Measurements from ENCODE around the gene REXO1.

The REXO1 gene

GRCh38 chr19:1796395-1797142 is 51.7 kb downstream of the REXO1 start:
- in situ Hi-C loops (cut with MboI; ENCODE audit: low sequenced_read_pairs): no loop called here

GRCh38 chr19:1794424-1795172 is 53.7 kb downstream of the REXO1 start:
- in situ Hi-C loops (cut with MboI; ENCODE audit: low sequenced_read_pairs): no loop called here

GRCh38 chr19:1791879-1792278 is 56.4 kb downstream of the REXO1 start:
- in situ Hi-C loops (cut with MboI; ENCODE audit: low sequenced_read_pairs): no loop called here

- in situ Hi-C loops (cut with MboI; ENCODE audit: low sequenced_read_pairs): no loop called here
Measured at GRCh38 chr19:1790054-1790792, 58.1 kb downstream of the REXO1 start.

DNA sequence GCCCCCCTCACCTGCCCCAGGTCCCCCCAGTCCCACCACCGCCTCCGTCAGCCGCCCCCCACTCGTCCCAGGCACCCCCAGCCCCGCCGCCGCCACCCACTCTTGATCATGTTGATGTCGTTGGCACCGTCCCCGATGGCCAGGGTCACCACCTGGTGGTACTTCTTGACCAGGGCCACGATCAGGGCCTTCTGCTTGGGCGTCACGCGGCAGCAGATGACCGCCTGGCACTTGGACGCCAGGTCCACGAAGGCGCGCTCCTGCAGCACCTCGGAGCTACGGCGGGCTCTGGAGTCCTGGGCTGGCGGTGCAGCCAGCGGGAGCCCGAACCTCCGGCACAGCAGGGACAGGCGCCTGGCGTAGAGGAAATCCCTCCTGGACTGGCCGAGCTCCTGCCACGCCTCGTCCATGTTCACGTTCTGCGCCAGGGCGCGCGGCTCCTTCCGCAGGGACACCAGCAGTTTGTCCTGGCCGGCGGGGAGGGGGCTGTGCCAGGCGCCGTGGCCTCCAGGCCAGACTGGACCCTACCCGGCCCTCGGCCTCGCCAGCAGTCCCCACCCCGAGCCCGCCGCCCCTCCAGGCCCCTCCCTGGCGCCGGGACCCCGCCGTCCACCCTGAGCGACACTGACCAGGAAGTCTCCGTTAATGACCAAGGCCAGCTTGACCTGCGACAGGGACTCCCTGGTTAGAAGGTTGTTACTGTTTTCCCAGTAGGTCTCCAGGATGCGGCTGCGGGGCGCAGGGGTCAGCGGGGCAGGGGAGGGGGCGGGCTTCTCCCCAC is 58.8 kb downstream of the REXO1 start:
- in situ Hi-C loops (cut with MboI; ENCODE audit: low sequenced_read_pairs): no loop called here

GRCh38 chr19:1787116-1787515 is 61.2 kb downstream of the REXO1 start:
- in situ Hi-C loops (cut with MboI; ENCODE audit: low sequenced_read_pairs): no loop called here

DNA sequence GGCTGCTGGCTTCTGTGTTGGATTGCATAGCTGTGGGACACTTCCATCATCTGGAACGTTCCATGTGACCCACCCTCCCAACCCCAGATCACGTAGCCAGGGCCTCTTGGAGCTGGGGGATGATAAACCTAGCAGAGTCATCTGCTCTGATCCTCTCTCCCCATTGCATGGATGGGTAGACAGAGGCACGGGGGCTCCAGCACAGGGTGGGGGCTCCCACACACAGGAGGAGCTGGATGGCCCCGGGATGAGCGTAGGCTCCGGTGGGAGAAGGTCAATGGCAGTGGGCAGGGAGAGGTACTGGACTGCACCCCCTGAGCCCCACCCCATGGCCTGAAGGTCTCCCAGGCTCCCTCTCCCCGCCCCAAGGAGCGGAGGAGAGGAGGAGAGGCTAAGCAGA is 61.6 kb downstream of the REXO1 start:
- in situ Hi-C loops (cut with MboI; ENCODE audit: low sequenced_read_pairs): no loop called here

- in situ Hi-C loops (cut with MboI; ENCODE audit: low sequenced_read_pairs): no loop called here
Measured at GRCh38 chr19:1785310-1785709, 63.0 kb downstream of the REXO1 start.

DNA sequence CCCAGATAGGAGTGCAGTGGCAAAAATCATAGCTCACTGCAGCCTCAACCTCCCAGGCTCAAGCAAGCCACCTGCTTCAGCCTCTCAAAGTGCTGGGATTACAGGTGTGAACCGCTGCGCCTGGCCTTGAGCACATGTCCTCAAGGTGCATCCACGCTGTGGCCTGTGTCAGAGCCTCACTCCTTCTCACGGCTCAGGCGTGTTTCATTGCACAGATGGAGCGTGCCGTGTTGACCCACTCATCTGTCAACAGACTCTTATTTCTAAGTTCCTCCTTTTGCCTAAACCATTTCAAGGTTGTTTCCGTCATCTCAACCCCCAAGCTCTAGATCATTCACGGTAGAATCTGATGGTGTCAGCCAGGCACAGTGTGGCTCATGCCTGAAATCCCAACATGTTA is 64.4 kb downstream of the REXO1 start:
- in situ Hi-C loops (cut with MboI; ENCODE audit: low sequenced_read_pairs): no loop called here

- in situ Hi-C loops (cut with MboI; ENCODE audit: low sequenced_read_pairs): no loop called here
Measured at GRCh38 chr19:1783354-1783753, 64.9 kb downstream of the REXO1 start.

DNA sequence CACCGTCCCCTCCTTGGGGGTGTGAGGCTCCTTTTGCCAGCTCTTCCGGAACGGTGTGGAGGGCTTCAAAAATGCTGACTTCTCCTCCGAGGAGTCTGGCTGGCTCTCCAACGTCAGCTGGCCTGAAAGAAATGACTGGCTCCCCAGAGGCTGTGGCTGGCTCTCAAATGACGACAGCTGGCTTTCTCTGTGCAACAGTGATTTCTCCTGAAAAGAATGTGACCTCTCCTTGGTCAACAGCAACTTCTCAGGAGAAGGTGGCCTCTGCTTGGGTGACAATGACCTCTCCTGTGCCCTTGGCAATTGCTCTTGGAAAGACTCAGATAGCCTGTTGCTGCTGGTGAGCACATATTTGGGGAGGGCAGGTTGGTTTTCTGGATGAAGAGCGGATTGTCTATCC is 65.8 kb downstream of the REXO1 start:
- in situ Hi-C loops (cut with MboI; ENCODE audit: low sequenced_read_pairs): no loop called here

DNA sequence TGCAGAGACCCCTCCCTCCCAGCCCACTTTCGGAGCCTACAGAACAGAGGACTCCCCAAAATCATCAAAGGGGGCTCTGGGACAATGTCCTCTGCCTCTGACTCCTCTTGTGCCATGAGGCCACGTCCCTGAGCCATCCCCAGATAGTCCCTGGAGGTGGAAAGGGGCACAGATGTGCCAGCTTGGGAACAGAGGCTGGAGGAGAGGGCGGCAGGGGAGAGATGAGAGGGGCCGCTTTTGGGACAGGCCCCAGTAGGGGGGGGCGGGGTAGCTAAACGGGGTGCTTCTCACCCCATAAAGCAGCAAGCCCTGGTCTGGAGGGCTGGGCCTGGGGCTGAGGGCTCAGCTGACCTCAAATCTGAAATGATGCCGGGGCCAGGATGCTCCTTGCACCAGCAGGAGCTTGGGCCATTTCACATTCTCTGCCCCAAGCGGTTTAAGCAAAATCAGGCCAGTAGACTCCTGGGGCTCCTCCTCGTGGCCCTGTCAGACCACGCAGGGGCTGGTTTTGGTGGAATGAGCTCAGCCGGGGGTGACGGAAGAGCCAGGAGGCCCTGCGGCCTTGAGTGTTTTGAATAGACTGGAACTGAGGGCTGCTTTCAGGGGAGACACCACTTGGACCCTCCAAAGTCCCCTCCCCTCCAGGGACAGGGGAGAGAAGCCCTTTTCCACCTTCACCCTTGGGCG is 67.9 kb downstream of the REXO1 start:
- in situ Hi-C loops (cut with MboI; ENCODE audit: low sequenced_read_pairs): no loop called here

- in situ Hi-C loops (cut with MboI; ENCODE audit: low sequenced_read_pairs): loop anchor here (10.0 kb wide), 1 partner anchor 105 kb away; no protein-coding TSS in a partner anchor
Measured at GRCh38 chr19:1779574-1779973, 68.7 kb downstream of the REXO1 start.

- in situ Hi-C loops (cut with MboI; ENCODE audit: low sequenced_read_pairs): loop anchor here (10.0 kb wide), 1 partner anchor 102 kb away; no protein-coding TSS in a partner anchor
Measured at GRCh38 chr19:1777149-1777548, 71.1 kb downstream of the REXO1 start.

DNA sequence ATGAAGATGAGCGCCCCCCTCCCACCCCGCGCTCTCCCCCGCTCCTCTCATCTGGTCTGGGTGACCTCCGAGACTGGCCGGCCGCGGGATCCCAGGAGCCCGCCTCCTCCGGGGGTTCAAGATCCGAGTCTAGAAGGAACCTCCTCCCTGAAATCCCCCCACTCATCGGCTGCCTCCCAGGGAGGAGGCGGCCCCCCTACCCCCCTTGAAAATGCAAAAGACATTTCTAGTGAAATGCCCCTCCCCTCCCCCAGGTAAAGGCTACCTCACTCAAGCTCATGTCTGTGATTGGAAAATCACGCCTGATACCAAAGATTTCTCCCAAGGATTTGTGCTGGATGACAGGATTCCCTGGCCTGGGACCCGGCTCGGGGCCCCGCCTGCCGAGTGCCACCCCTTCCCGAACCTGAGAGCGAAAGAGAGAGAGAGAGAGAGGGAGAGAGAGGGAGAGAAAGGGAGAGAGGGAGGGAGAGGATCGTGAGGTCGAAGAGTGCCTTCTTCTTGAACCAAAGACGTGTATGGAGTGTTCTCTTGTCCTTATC is 71.6 kb downstream of the REXO1 start:
- in situ Hi-C loops (cut with MboI; ENCODE audit: low sequenced_read_pairs): loop anchor here (10.0 kb wide), 1 partner anchor 102 kb away; no protein-coding TSS in a partner anchor

DNA sequence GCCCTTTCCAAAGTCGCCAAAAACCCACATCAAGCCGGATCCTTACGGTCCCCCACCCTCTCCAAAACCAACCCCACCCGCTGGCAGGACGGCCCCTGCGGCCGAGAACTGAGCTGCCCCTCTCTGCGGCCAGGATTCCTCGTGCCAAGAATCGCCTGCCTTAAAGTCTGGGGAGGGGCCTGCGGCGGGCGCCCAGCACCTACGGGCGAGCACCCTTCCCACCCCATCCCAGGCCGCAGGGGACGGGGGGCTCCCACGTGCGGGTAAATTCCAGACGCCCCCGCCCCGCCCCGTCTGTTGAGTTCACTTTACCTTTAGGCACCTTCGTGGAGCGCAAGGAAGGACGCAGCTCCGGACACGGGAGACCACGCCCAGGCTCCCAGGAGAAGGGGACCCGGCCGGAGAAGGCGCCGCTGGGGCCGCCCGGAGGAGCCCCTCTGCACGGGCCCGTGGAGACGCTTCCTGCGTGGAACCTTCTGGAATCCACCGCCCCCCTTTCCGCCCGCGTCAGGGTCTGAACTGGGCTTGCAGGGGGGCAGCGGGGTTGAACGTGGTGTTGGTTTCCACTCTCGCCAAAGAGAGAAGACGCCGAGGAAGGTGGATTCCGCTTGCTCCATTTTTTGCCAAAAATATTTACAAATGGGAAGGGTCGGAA is 72.2 kb downstream of the REXO1 start:
- in situ Hi-C loops (cut with MboI; ENCODE audit: low sequenced_read_pairs): loop anchor here (10.0 kb wide), 1 partner anchor 101 kb away; no protein-coding TSS in a partner anchor

DNA sequence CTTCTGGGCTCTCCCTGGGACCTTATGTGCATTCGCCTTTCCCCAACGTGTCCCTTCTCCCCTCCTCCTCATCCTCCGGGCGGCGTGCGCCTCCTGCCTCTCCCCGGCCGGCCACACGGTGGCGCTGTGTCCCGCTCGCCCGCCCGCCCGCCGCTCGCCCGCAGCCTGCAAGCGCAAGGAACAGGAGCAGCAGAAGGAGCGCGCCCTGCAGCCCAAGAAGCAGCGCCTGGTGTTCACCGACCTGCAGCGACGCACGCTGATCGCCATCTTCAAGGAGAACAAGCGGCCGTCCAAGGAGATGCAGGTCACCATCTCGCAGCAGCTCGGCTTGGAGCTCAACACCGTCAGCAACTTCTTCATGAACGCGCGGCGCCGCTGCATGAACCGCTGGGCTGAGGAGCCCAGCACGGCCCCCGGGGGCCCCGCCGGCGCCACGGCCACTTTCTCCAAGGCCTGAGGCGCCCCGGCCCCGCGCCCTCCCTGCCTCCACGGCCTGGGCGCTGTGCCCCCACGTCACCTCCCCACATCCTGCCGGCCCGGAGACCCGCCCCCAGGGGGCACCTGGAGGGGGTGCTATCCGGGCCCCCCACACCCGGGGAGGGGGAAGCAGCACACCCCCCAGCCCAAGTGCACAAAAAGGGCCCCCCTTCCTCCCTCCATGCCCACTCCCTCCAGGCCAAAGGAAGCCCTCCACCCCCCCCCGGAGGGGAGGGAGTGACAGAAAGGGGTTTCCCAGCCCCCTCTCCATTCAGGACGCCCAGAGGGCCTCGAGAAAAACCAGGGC is 73.1 kb downstream of the REXO1 start:
- in situ Hi-C loops (cut with MboI; ENCODE audit: low sequenced_read_pairs): loop anchor here (10.0 kb wide), 1 partner anchor 100 kb away; no protein-coding TSS in a partner anchor

GRCh38 chr19:1773184-1773583 is 75.1 kb downstream of the REXO1 start:
- in situ Hi-C loops (cut with MboI; ENCODE audit: low sequenced_read_pairs): loop anchor here (10.0 kb wide), 1 partner anchor 98 kb away; no protein-coding TSS in a partner anchor
